HepG2 (cell line): ENCODE measurements around the gene AGPAT3. TPM values are rescaled to one million over a fixed set of nuclear protein-coding genes. Genes with fewer than 3 reads are reported as not detected.

Experiments used
- JUN ChIP-seq: sonication (generic); formaldehyde crosslinking; IDR thresholded peaks from 2 replicates; pipeline ENCODE4 v1.4.0; 2020; ENCODE audit warnings: mild to moderate bottlenecking, missing genetic modification reagents
- KLF16 ChIP-seq, 2 experiments: sonication (generic) in 1 of 2; formaldehyde crosslinking in 1 of 2; IDR thresholded peaks; 2 replicates each; pipeline versions ENCODE4 v1.6.1 to v1.8.0; 2016 to 2023; ENCODE audit warnings: missing genetic modification reagents in 2 of 2, missing compliant biosample characterization in 1 of 2
- SNRNP70 ChIP-seq: fragments of 200-400 bp; formaldehyde crosslinking; IDR thresholded peaks from 2 replicates; pipeline ENCODE4 v1.6.1; 2017; ENCODE audit warnings: mild to moderate bottlenecking, low read depth, low read length, moderate library complexity
- ZFP36 ChIP-seq: fragments of 150-350 bp; IDR thresholded peaks from 2 replicates; pipeline ENCODE4 v1.6.1; 2018; ENCODE audit warnings: borderline replicate concordance, low read length, low read depth; ENCODE audit not compliant: partially characterized antibody
- ZNF138 ChIP-seq: sonication (generic); formaldehyde crosslinking; IDR thresholded peaks from 2 replicates; pipeline ENCODE4 v1.5.0; 2020; ENCODE audit warnings: mild to moderate bottlenecking, low read depth, missing genetic modification reagents
- ZNF652 ChIP-seq: IDR thresholded peaks from 2 replicates; pipeline ENCODE4 v1.6.1; 2016; ENCODE audit warnings: low read depth, borderline replicate concordance
- ZZZ3 ChIP-seq: sonication (generic); formaldehyde crosslinking; IDR thresholded peaks from 2 replicates; pipeline ENCODE4 v1.4.0; 2020; ENCODE audit warnings: missing genetic modification reagents, mild to moderate bottlenecking, borderline replicate concordance
- polyA plus RNA-seq, 8 experiments: library from polyadenylated mRNA; depleted of rRNA in 3 of 8; stranded (reverse) in 7 of 8; unstranded in 1 of 8; fragments of >200 nt; fragmentation: Illumina TruSeq in 4 of 8; extraction: Trizol in 4 of 8; gene quantifications; 2 replicates each; pipeline versions ENCODE4 v1.2.1 to v1.2.3, GENCODE V29; 2011 to 2016; ENCODE audit warnings: low read depth in 4 of 8, missing spikeins in 1 of 8, mixed read lengths in 1 of 8; ENCODE audit not compliant: insufficient read depth in 1 of 8
- total RNA-seq, 5 experiments: library from RNA; depleted of rRNA; stranded (reverse); fragments of >200 nt; fragmentation: Illumina TruSeq; extraction: Trizol; gene quantifications; 2 replicates each; pipeline ENCODE4 v1.2.3, GENCODE V29; 2016; ENCODE audit warnings: low read depth in 1 of 5
- TF ChIP-seq, protein P1 (sequence below): sonication (generic); formaldehyde crosslinking; IDR thresholded peaks from 2 replicates; pipeline ENCODE4 v1.4.0; 2020; ENCODE audit warnings: missing genetic modification reagents
- TF ChIP-seq, protein P2 (sequence below): sonication (generic); formaldehyde crosslinking; IDR thresholded peaks from 2 replicates; pipeline ENCODE4 v1.5.0; 2020; ENCODE audit warnings: mild to moderate bottlenecking, missing genetic modification reagents
- TF ChIP-seq, protein P3 (sequence below): sonication (generic); formaldehyde crosslinking; IDR thresholded peaks from 2 replicates; pipeline ENCODE4 v1.8.0; 2022; ENCODE audit warnings: missing genetic modification reagents, mild to moderate bottlenecking, borderline replicate concordance
- TF ChIP-seq, protein P4 (sequence below): sonication (generic); formaldehyde crosslinking; IDR thresholded peaks from 2 replicates; pipeline ENCODE4 v1.5.0; 2020; ENCODE audit warnings: missing genetic modification reagents
- TF ChIP-seq, protein P5 (sequence below), 2 experiments: sonication (generic) in 1 of 2; formaldehyde crosslinking in 1 of 2; IDR thresholded peaks; 2 replicates each; pipeline versions ENCODE4 v1.4.0 to v1.6.1; 2016 to 2020; ENCODE audit warnings: borderline replicate concordance in 1 of 2, low read depth in 1 of 2, mild to moderate bottlenecking in 1 of 2, missing genetic modification reagents in 1 of 2
- TF ChIP-seq, protein P6 (sequence below): IDR thresholded peaks from 2 replicates; pipeline ENCODE4 v1.6.1; 2018; ENCODE audit warnings: missing genetic modification reagents
- TF ChIP-seq, protein P7 (sequence below): sonication (generic); formaldehyde crosslinking; IDR thresholded peaks from 2 replicates; pipeline ENCODE4; 2020; ENCODE audit warnings: missing genetic modification reagents, mild to moderate bottlenecking, borderline replicate concordance

The AGPAT3 gene
- total and polyA plus RNA-seq, 2 of the 13 experiments (the other 11 are each of a cell fraction or from before 2014, with no cell fraction given), result 32.2 to 54.4 TPM

DNA sequence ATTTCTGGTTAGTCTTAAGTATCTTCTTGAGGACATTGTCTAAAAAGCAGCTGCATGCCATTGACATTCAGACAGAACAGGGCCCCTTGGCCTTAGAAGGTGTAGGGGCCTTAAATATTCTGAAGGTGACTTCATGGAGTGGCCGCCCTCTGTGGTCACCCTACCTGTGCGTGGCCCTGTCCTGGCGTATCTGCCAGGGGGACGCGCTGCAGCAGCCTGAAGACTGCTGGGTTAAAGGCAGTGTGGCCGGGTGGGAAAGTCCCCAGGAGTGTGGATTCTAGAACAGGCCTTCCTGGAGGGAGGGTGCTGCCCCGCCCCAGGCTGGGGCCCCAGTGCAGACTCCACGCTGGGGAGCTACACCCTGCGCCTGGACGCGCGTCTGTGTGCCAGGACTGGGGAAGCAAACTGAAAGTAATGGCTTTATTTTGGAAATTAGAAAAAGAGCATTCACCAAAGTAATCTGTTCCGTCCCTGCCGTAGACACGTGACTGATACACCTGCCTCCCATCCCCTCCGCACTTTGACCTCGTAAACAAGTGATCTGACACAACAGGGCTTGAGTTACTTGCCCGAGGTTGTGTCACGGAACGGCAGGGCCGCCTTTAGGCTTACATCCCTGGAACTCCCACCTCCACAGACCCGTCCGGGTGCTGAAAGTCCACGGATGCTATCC, 1.8 kb downstream of the AGPAT3 start (continued):
- TF ChIP-seq ZNF138 (CRISPR knock-in tag) (no peak; the same call in 1 of the 2 replicates), ZFP36 (no peak), ZZZ3 (CRISPR knock-in tag) (no peak), ZNF652 (CRISPR knock-in tag) (no peak), SNRNP70 (no peak), KLF16 (CRISPR knock-in tag; IDR thresholded peaks at IDR 0.05) (peak in 1 of 2 experiments; percentile 63; a peak in 2 of 4 replicates), JUN (CRISPR knock-in tag) (no peak; the same call in 1 of the 2 replicates)
- TF ChIP-seq, protein P1, sequence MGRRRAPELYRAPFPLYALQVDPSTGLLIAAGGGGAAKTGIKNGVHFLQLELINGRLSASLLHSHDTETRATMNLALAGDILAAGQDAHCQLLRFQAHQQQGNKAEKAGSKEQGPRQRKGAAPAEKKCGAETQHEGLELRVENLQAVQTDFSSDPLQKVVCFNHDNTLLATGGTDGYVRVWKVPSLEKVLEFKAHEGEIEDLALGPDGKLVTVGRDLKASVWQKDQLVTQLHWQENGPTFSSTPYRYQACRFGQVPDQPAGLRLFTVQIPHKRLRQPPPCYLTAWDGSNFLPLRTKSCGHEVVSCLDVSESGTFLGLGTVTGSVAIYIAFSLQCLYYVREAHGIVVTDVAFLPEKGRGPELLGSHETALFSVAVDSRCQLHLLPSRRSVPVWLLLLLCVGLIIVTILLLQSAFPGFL (CRISPR knock-in tag), result no peak
- TF ChIP-seq, protein P2, sequence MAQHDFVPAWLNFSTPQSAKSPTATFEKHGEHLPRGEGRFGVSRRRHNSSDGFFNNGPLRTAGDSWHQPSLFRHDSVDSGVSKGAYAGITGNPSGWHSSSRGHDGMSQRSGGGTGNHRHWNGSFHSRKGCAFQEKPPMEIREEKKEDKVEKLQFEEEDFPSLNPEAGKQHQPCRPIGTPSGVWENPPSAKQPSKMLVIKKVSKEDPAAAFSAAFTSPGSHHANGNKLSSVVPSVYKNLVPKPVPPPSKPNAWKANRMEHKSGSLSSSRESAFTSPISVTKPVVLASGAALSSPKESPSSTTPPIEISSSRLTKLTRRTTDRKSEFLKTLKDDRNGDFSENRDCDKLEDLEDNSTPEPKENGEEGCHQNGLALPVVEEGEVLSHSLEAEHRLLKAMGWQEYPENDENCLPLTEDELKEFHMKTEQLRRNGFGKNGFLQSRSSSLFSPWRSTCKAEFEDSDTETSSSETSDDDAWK (CRISPR knock-in tag), result no peak
- TF ChIP-seq, protein P3, sequence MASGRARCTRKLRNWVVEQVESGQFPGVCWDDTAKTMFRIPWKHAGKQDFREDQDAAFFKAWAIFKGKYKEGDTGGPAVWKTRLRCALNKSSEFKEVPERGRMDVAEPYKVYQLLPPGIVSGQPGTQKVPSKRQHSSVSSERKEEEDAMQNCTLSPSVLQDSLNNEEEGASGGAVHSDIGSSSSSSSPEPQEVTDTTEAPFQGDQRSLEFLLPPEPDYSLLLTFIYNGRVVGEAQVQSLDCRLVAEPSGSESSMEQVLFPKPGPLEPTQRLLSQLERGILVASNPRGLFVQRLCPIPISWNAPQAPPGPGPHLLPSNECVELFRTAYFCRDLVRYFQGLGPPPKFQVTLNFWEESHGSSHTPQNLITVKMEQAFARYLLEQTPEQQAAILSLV (CRISPR knock-in tag), result 0 out of 2 replicates have a peak, but pooled peaks have one; percentile 44
- TF ChIP-seq, protein P4, sequence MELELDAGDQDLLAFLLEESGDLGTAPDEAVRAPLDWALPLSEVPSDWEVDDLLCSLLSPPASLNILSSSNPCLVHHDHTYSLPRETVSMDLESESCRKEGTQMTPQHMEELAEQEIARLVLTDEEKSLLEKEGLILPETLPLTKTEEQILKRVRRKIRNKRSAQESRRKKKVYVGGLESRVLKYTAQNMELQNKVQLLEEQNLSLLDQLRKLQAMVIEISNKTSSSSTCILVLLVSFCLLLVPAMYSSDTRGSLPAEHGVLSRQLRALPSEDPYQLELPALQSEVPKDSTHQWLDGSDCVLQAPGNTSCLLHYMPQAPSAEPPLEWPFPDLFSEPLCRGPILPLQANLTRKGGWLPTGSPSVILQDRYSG (CRISPR knock-in tag), result no peak
- TF ChIP-seq, protein P5, sequence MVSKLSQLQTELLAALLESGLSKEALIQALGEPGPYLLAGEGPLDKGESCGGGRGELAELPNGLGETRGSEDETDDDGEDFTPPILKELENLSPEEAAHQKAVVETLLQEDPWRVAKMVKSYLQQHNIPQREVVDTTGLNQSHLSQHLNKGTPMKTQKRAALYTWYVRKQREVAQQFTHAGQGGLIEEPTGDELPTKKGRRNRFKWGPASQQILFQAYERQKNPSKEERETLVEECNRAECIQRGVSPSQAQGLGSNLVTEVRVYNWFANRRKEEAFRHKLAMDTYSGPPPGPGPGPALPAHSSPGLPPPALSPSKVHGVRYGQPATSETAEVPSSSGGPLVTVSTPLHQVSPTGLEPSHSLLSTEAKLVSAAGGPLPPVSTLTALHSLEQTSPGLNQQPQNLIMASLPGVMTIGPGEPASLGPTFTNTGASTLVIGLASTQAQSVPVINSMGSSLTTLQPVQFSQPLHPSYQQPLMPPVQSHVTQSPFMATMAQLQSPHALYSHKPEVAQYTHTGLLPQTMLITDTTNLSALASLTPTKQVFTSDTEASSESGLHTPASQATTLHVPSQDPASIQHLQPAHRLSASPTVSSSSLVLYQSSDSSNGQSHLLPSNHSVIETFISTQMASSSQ (IDR thresholded peaks at IDR 0.05; ENCODE audit: low read depth), result no peak
- TF ChIP-seq, protein P5 (CRISPR knock-in tag; IDR thresholded peaks at IDR 0.05; ENCODE audit: borderline replicate concordance), result no peak
- TF ChIP-seq, protein P6, sequence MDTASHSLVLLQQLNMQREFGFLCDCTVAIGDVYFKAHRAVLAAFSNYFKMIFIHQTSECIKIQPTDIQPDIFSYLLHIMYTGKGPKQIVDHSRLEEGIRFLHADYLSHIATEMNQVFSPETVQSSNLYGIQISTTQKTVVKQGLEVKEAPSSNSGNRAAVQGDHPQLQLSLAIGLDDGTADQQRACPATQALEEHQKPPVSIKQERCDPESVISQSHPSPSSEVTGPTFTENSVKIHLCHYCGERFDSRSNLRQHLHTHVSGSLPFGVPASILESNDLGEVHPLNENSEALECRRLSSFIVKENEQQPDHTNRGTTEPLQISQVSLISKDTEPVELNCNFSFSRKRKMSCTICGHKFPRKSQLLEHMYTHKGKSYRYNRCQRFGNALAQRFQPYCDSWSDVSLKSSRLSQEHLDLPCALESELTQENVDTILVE (CRISPR knock-in tag), result no peak
- TF ChIP-seq, protein P7, sequence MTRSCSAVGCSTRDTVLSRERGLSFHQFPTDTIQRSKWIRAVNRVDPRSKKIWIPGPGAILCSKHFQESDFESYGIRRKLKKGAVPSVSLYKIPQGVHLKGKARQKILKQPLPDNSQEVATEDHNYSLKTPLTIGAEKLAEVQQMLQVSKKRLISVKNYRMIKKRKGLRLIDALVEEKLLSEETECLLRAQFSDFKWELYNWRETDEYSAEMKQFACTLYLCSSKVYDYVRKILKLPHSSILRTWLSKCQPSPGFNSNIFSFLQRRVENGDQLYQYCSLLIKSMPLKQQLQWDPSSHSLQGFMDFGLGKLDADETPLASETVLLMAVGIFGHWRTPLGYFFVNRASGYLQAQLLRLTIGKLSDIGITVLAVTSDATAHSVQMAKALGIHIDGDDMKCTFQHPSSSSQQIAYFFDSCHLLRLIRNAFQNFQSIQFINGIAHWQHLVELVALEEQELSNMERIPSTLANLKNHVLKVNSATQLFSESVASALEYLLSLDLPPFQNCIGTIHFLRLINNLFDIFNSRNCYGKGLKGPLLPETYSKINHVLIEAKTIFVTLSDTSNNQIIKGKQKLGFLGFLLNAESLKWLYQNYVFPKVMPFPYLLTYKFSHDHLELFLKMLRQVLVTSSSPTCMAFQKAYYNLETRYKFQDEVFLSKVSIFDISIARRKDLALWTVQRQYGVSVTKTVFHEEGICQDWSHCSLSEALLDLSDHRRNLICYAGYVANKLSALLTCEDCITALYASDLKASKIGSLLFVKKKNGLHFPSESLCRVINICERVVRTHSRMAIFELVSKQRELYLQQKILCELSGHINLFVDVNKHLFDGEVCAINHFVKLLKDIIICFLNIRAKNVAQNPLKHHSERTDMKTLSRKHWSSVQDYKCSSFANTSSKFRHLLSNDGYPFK (CRISPR knock-in tag), result peak; percentile 3; the same call in 1 of the 2 replicates
